SU-DHL-6 (cell line): ENCODE results near the gene HOXB3.

Source experiments
- CTCF ChIP-seq: fragments of 200-600 bp; sonication (generic); IDR thresholded peaks from one replicate; pipeline ENCODE4 v1.5.1; 2017; ENCODE audit warnings: antibody characterized with exemption, mild to moderate bottlenecking, low read length, moderate library complexity; ENCODE audit not compliant: insufficient read depth, poor library complexity, severe bottlenecking
- EZH2phosphoT487 ChIP-seq: fragments of 200-600 bp; sonication (generic), shearing (Covaris generic); conservative IDR thresholded peaks from 2 replicates; pipeline ENCODE4 v1.6.1; 2018; ENCODE audit warnings: mild to moderate bottlenecking, antibody characterized with exemption, low read length, moderate library complexity, mixed read lengths

GRCh38 chr17:48543854-48544348, 46.1 kb downstream of the HOXB3 start:
- no peak for TF ChIP-seq CTCF
- no peak for TF ChIP-seq EZH2phosphoT487
